Mesenchymal stem cell (in vitro differentiated cells and primary cell): Measurements from ENCODE around the gene TMSB10.
A peak's percentile ranks its signal among the peaks of the same experiment; 100 is the strongest.

Experiments
- DNase-seq: peaks from one replicate; pipeline ENCODE4 v3.0.0-alpha.2; 2013
- H2AFZ ChIP-seq: one replicate; pipeline ENCODE4 v1.6.1; 2013; ENCODE audit warnings: low read depth, mild to moderate bottlenecking, control low read depth, inconsistent platforms, low read length, moderate library complexity
- H2AK5ac ChIP-seq: 2 replicates; pipeline ENCODE4 v1.6.1; 2013; ENCODE audit warnings: low read length, moderate library complexity, mild to moderate bottlenecking, inconsistent platforms; ENCODE audit not compliant: severe bottlenecking
- H2BK120ac ChIP-seq: one replicate; pipeline ENCODE4 v1.6.1; 2013; ENCODE audit warnings: low read depth, mild to moderate bottlenecking, inconsistent platforms, low read length, moderate library complexity
- H2BK12ac ChIP-seq, 2 experiments: one replicate each; pipeline ENCODE4 v1.6.1; 2013; ENCODE audit warnings: inconsistent platforms in 2 of 2, low read length in 2 of 2, mild to moderate bottlenecking in 2 of 2, moderate library complexity in 2 of 2, control low read depth in 1 of 2
- H2BK15ac ChIP-seq: one replicate; pipeline ENCODE4 v1.6.1; 2013; ENCODE audit warnings: mild to moderate bottlenecking, low read depth, inconsistent platforms; ENCODE audit not compliant: poor library complexity, severe bottlenecking
- H2BK5ac ChIP-seq: 2 replicates; pipeline ENCODE4 v1.6.1; 2013; ENCODE audit warnings: low read depth, mild to moderate bottlenecking, low read length, control low read depth, inconsistent platforms; ENCODE audit not compliant: poor library complexity, severe bottlenecking
- H3K14ac ChIP-seq, 2 experiments: one replicate each; pipeline ENCODE4 v1.6.1; 2013; ENCODE audit warnings: inconsistent platforms in 2 of 2, low read length in 2 of 2, control low read depth in 1 of 2, mild to moderate bottlenecking in 1 of 2, moderate library complexity in 1 of 2
- H3K18ac ChIP-seq, 2 experiments: one replicate each; pipeline ENCODE4 v1.6.1; 2013; ENCODE audit warnings: inconsistent platforms in 2 of 2, low read length in 2 of 2, control low read depth in 1 of 2, low read depth in 1 of 2, mild to moderate bottlenecking in 1 of 2
- H3K23ac ChIP-seq, 2 experiments: one replicate each; pipeline ENCODE4 v1.6.1; 2013; ENCODE audit warnings: inconsistent platforms in 2 of 2, low read length in 2 of 2, mild to moderate bottlenecking in 2 of 2, moderate library complexity in 2 of 2, control low read depth in 1 of 2
- H3K27ac ChIP-seq: 2 replicates; pipeline ENCODE4 v1.5.1; 2013; ENCODE audit warnings: mild to moderate bottlenecking, moderate library complexity, low read length, control low read depth, inconsistent platforms; ENCODE audit not compliant: poor library complexity, severe bottlenecking
- H3K27me3 ChIP-seq, 2 experiments: 2 replicates each; pipeline versions ENCODE4 v1.6.1 to v1.7.0; 2013; ENCODE audit warnings: low read length in 2 of 2, mild to moderate bottlenecking in 2 of 2, moderate library complexity in 2 of 2, control low read depth in 1 of 2, inconsistent platforms in 1 of 2; ENCODE audit not compliant: control insufficient read depth in 1 of 2, insufficient read depth in 1 of 2
- H3K36me3 ChIP-seq, 2 experiments: 2 replicates each; pipeline versions ENCODE4 v1.6.1 to v1.7.0; 2013; ENCODE audit warnings: low read length in 2 of 2, control low read depth in 1 of 2, inconsistent platforms in 1 of 2, low read depth in 1 of 2, mild to moderate bottlenecking in 1 of 2; ENCODE audit not compliant: insufficient read depth in 2 of 2, control insufficient read depth in 1 of 2
- H3K4ac ChIP-seq, 2 experiments: one replicate each; pipeline ENCODE4 v1.6.1; 2013; ENCODE audit warnings: inconsistent platforms in 2 of 2, low read length in 2 of 2, mild to moderate bottlenecking in 2 of 2, moderate library complexity in 2 of 2, control low read depth in 1 of 2, low read depth in 1 of 2
- H3K4me1 ChIP-seq: 2 replicates; pipeline ENCODE4 v1.6.1; 2013; ENCODE audit warnings: low read depth, low read length, control low read depth; ENCODE audit not compliant: control insufficient read depth, insufficient read depth
- H3K4me2 ChIP-seq: 2 replicates; pipeline ENCODE4 v1.6.1; 2013; ENCODE audit warnings: low read length, mild to moderate bottlenecking, inconsistent platforms; ENCODE audit not compliant: poor library complexity, severe bottlenecking
- H3K4me3 ChIP-seq, 2 experiments: 2 replicates each; pipeline versions ENCODE4 v1.5.1 to v1.7.0; 2013; ENCODE audit warnings: low read length in 2 of 2, mild to moderate bottlenecking in 2 of 2, control low read depth in 1 of 2, low read depth in 1 of 2; ENCODE audit not compliant: insufficient read depth in 1 of 2
- H3K79me1 ChIP-seq: replicated peaks from 2 replicates; pipeline ENCODE4 v1.6.1; 2013; ENCODE audit warnings: mild to moderate bottlenecking, control low read depth, low read length, inconsistent platforms; ENCODE audit not compliant: poor library complexity, severe bottlenecking
- H3K9ac ChIP-seq: 2 replicates; pipeline ENCODE4 v1.7.0; 2013; ENCODE audit warnings: mild to moderate bottlenecking, low read length, moderate library complexity
- H3K9me3 ChIP-seq: 2 replicates; pipeline ENCODE4 v1.7.0; 2013; ENCODE audit warnings: mild to moderate bottlenecking, low read length; ENCODE audit not compliant: control insufficient read depth
- H4K8ac ChIP-seq: one replicate; pipeline ENCODE4 v1.6.1; 2013; ENCODE audit warnings: inconsistent platforms, mild to moderate bottlenecking, low read length, moderate library complexity
- H4K91ac ChIP-seq: one replicate; pipeline ENCODE4 v1.6.1; 2013; ENCODE audit warnings: mild to moderate bottlenecking, low read length, inconsistent platforms
- WGBS: methylation state at CpG from one replicate; pipeline ENCODE4 v1.1.7; 2013; ENCODE audit warnings: mixed read lengths; 5-methylcytosine and 5-hydroxymethylcytosine counted together

The TMSB10 gene

GRCh38 chr2:84897773-84898172 lies 7.7 kb upstream of the TMSB10 start:
- Histone ChIP-seq H2BK120ac (no peak overlapping the region), H2BK5ac (no peak overlapping the region), H4K8ac (no peak overlapping the region), H3K4me3 (peak overlapping the region in 1 of 2 experiments; percentile 15), H3K18ac (peak overlapping the region in 1 of 2 experiments; percentile 77), H3K14ac (no peak overlapping the region), H3K4me2 (no peak overlapping the region), H3K4ac (no peak overlapping the region), H3K9me3 (no peaks in the 10 kb centered on the region), H3K27ac (peak overlapping the region; percentile 71), H2BK12ac (no peak overlapping the region), H4K91ac (no peak overlapping the region), H2BK15ac (peak overlapping the region; percentile 40), H3K36me3 (no peaks in the 10 kb centered on the region), H2AFZ (no peak overlapping the region), H3K23ac (no peak overlapping the region), H3K79me1 (no peaks in the 10 kb centered on the region), H3K27me3 (no peaks in the 10 kb centered on the region), H3K4me1 (peaks cover 15% of the 10 kb centered on the region), H3K9ac (peak overlapping the region; percentile 73), H2AK5ac (no peak overlapping the region)
- 25% methylated on average over 1 of the region's 1 CpG for WGBS
- no peak for DNase-seq

- peak overlapping the region; percentile 6 for H2BK120ac ChIP-seq
- H2AFZ ChIP-seq, result no peak overlapping the region
- no peak overlapping the region for H4K91ac ChIP-seq
- no peak for DNase-seq
- H3K23ac ChIP-seq, result no peak overlapping the region
- over 99% methylated on average over 6 of the region's 8 CpGs for WGBS
- H3K14ac ChIP-seq, result no peak overlapping the region
- H2AK5ac ChIP-seq, result peak overlapping the region; percentile 33
- peaks cover 11% of the 10 kb centered on the region for H3K4me1 ChIP-seq
- peak overlapping the region; percentile 66 to 71 for H3K4ac ChIP-seq
- no peaks in the 10 kb centered on the region for H3K27me3 ChIP-seq
- peak overlapping the region in 1 of 2 experiments; percentile 14 for H3K18ac ChIP-seq
- no peak overlapping the region for H3K4me2 ChIP-seq
- no peak overlapping the region for H2BK5ac ChIP-seq
- no peak overlapping the region for H4K8ac ChIP-seq
- no peaks in the 10 kb centered on the region for H3K9me3 ChIP-seq
- H3K4me3 ChIP-seq, result no peak overlapping the region
- H3K9ac ChIP-seq, result no peak overlapping the region
- no peaks in the 10 kb centered on the region for H3K79me1 ChIP-seq
- peak overlapping the region; percentile 59 to 94 for H2BK12ac ChIP-seq
- no peaks in the 10 kb centered on the region for H3K36me3 ChIP-seq
- peak overlapping the region; percentile 15 for H2BK15ac ChIP-seq
- H3K27ac ChIP-seq, result no peak overlapping the region
Observed at GRCh38 chr2:84899304-84900204, 5.9 kb upstream of the TMSB10 start.

DNA sequence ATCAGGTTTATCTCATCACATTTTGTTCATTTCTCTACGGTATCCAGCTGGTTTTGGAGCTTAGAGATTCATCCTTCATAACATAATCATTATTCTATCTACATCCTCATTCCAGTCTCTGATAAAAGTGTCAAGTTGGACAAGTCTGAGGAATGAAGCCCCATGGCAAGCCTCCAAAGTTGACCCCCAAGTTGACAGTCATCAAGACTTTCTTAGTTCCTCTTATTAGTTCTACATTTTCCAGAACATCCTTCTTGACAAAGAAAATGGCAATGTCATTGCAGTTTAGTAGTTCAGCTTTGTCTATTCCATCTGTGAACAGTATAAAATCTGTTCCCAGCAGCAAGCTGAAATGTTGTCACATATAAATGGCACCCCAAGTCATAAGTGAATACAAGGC lies 4.5 kb upstream of the TMSB10 start:
- peaks cover 0 to under 1% of the 10 kb centered on the region in 2 experiments for H3K36me3 ChIP-seq
- peaks cover 4% of the 10 kb centered on the region for H3K4me1 ChIP-seq
- H2BK12ac ChIP-seq, result no peak overlapping the region
- no peak overlapping the region for H2AFZ ChIP-seq
- 94% methylated on average over 1 of the region's 1 CpG for WGBS
- DNase-seq, result no peak
- no peak overlapping the region for H2BK120ac ChIP-seq
- no peaks in the 10 kb centered on the region for H3K79me1 ChIP-seq
- H4K8ac ChIP-seq, result no peak overlapping the region
- H4K91ac ChIP-seq, result no peak overlapping the region
- H3K14ac ChIP-seq, result no peak overlapping the region
- no peaks in the 10 kb centered on the region for H3K27me3 ChIP-seq
- H2AK5ac ChIP-seq, result no peak overlapping the region
- no peak overlapping the region for H3K4ac ChIP-seq
- H3K9me3 ChIP-seq, result no peaks in the 10 kb centered on the region
- no peak overlapping the region for H3K18ac ChIP-seq
- no peak overlapping the region for H3K9ac ChIP-seq
- H2BK15ac ChIP-seq, result no peak overlapping the region
- H3K4me2 ChIP-seq, result no peak overlapping the region
- no peak overlapping the region for H3K23ac ChIP-seq
- H3K4me3 ChIP-seq, result no peak overlapping the region
- H2BK5ac ChIP-seq, result no peak overlapping the region
- no peak overlapping the region for H3K27ac ChIP-seq

DNA sequence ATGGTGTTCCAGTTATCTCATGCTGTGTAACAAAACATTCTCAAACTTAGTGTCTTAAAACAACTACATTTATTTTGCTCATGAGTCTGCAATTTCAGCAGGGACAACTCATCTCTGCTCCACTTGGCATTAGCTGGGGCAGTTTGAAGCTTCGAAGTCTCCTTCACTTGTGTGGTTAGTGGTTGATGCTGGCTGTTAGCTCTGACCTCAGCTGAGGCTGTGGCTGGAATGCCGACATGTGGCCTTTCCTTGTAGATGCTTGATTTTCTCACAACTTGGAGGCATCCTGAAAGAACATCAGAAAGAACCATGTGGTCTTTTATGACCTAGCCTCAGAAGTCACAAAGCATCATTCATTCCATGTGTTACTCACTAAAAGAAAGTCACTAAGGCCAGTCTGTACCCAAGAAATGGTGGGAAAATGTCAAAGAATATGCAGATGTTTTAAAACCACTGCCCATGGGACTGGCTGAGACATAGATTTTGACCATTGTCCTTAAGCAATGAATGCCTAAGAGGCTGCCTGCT lies 3.8 kb upstream of the TMSB10 start:
- H2AFZ ChIP-seq, result no peak overlapping the region
- H3K4me2 ChIP-seq, result no peak overlapping the region
- H3K9me3 ChIP-seq, result no peaks in the 10 kb centered on the region
- H4K8ac ChIP-seq, result no peak overlapping the region
- H3K27me3 ChIP-seq, result no peaks in the 10 kb centered on the region
- no peak overlapping the region for H3K27ac ChIP-seq
- H4K91ac ChIP-seq, result no peak overlapping the region
- no peak overlapping the region for H3K9ac ChIP-seq
- peak; percentile 86 for DNase-seq
- H2BK15ac ChIP-seq, result no peak overlapping the region
- H3K14ac ChIP-seq, result no peak overlapping the region
- H3K4ac ChIP-seq, result no peak overlapping the region
- H2BK5ac ChIP-seq, result no peak overlapping the region
- 75% methylated on average over 2 of the region's 2 CpGs for WGBS
- H2BK12ac ChIP-seq, result no peak overlapping the region
- no peak overlapping the region for H3K18ac ChIP-seq
- peaks cover 4% of the 10 kb centered on the region for H3K4me1 ChIP-seq
- H3K23ac ChIP-seq, result no peak overlapping the region
- no peak overlapping the region for H2BK120ac ChIP-seq
- no peaks in the 10 kb centered on the region for H3K79me1 ChIP-seq
- H3K4me3 ChIP-seq, result no peak overlapping the region
- H3K36me3 ChIP-seq, result peaks cover 5 to 7% of the 10 kb centered on the region in 2 experiments
- H2AK5ac ChIP-seq, result no peak overlapping the region
